ENCODE results near the gene CCDC28B. TPM values are rescaled to one million over a fixed set of nuclear protein-coding genes. Genes with fewer than 3 reads are reported as not detected.
"Not testable (repeated sequence)": the region's sequence is repeated elsewhere in the genome, so short reads cannot be mapped to it uniquely, and the experiment has no call there.

CCDC28B gene
- 128 TPM for polyA plus RNA-seq (2012; ENCODE audit: low read depth, missing spikeins)

DNA sequence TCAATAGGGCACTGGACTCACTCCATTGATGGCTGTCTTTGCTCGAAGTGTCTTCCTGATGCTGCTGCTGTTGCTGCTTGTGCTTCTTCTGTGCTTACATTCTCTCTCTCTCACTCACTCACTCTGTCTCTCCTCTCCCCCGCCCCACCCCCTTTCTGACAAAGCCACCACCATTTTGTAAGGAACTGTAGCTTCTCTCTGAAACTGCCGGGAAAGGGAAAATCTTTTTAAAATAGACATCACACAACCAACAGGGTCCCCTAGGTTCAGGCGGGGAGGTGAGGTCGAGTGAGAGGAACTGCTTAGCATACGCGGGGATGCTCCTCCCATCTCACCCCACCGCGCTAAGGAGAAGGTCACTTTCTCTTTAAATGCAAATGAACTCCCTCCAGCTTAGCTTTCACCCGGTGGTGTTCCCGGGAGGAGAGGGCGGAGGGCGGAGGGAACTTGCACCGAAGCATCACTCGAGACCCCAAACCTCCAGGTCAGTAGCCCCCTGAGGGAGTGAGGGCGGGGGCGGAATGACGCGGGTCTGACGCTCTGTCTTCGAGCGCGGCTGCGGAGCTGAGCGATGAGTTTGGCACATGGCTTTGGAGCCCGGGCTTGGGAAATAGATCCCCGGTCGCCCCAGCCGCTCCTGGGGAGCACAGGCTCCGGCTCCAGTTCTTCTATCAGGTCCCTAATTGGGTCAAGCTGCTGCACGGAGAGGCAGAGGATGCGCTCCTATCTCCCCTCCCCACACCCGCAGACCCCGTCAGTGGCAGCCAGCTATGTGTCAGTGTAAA, at the start of gene CCDC28B:
Gene CCDC28B (plus strand): TSS at position 370 of the 785 bp plus-strand sequence. CDS start 1,341 bp downstream, outside the sequence.
- FAIRE-seq, result peak; percentile 90
- DNase-seq (ENCODE audit: insufficient read length, low spot score), result peak; percentile 71
- no peak; the same call in 1 of the 2 replicates for TF ChIP-seq POLR2AphosphoS5 (IDR thresholded peaks at IDR 0.05; ENCODE audit: low read depth, low read length)
- no peak for TF ChIP-seq TAF1 (IDR thresholded peaks at IDR 0.05; ENCODE audit: low read depth, low read length)
- TF ChIP-seq POU2F2 (IDR thresholded peaks at IDR 0.05; ENCODE audit: low read depth, low read length), result peak; percentile 98
- peak; percentile 61 for TF ChIP-seq SPI1 (IDR thresholded peaks at IDR 0.05; ENCODE audit: low read depth, low read length)
- TF ChIP-seq POLR2A (IDR thresholded peaks at IDR 0.05; ENCODE audit: low read depth, low read length), result no peak
- no peak for TF ChIP-seq PAX5 (IDR thresholded peaks at IDR 0.05; ENCODE audit: insufficient read depth, low read length, severe bottlenecking)

DNA sequence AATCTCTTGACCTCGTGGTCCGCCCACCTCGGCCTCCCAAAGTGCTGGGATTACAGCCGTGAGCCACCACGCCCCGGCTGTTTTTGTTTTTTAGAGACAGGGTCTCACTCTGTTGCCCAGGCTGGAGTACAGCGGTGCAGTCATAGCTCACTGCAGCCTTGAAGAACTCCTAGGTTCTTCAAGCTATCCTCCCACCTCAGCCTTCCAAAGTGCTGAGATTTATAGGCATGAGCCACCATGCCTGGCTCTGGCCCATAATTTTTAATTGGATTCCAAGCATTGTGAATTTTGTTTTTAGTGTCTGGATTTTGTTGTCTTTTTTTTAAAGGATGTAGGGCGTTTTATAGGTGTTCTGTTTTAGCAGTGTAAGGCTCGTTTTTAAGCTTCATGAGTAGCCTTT, 49.5 kb upstream of the CCDC28B start:
- TF ChIP-seq PAX5 (IDR thresholded peaks at IDR 0.05; ENCODE audit: insufficient read depth, low read length, severe bottlenecking), result no peak
- no peak for TF ChIP-seq TAF1 (IDR thresholded peaks at IDR 0.05; ENCODE audit: low read depth, low read length)
- TF ChIP-seq POLR2AphosphoS5 (IDR thresholded peaks at IDR 0.05; ENCODE audit: low read depth, low read length), result no peak
- no peak for TF ChIP-seq POLR2A (IDR thresholded peaks at IDR 0.05; ENCODE audit: low read depth, low read length)
- no peak for TF ChIP-seq POU2F2 (IDR thresholded peaks at IDR 0.05; ENCODE audit: low read depth, low read length)
- TF ChIP-seq SPI1 (IDR thresholded peaks at IDR 0.05; ENCODE audit: low read depth, low read length), result no peak
- no peak for FAIRE-seq
- no peak for DNase-seq (ENCODE audit: insufficient read length, low spot score)

DNA sequence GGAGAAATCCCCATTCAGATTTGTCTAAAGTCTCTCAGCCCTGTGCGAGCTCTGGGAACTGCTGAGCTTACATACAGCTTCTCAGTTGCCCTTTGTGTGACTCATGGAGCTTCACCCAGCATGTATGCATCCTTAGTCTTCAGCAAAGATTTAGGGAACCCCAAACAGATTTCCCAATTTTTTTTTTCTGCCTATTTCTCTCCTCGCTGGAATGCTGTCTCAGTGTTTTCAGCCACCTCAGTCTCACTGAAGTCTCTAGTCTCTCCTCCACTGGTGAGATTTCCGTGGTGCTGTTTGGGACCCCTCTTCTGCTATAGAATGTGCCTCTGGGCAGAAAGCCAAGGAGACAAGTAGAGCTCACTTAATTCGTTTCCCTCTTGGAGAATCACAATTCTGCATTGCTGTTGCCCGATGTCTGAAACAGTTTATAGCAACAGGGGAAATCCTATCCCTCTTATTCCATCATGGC, 49.0 kb upstream of the CCDC28B start:
- FAIRE-seq (no peak), DNase-seq (ENCODE audit: insufficient read length, low spot score) (no peak)
- TF ChIP-seq TAF1 (IDR thresholded peaks at IDR 0.05; ENCODE audit: low read depth, low read length) (no peak), POLR2A (IDR thresholded peaks at IDR 0.05; ENCODE audit: low read depth, low read length) (no peak)

DNA sequence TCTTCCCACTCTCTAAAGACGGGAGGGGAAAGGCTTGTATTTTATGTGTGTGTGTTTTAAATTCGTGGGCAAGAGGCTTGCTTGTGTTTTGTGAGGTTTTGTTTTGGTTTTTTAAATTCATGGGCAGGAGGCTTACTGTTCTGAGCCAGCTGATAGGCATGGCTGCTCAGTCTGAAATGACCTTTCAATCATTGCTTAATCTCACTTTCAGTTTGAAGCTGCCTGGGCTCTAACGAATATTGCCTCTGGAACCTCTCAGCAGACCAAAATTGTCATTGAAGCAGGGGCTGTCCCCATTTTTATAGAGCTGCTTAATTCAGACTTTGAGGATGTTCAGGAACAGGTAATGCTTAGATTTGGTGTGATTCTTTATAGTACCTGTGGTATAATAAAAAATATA, 41.2 kb upstream of the CCDC28B start:
- no peak for DNase-seq (ENCODE audit: insufficient read length, low spot score)
- TF ChIP-seq PAX5 (IDR thresholded peaks at IDR 0.05; ENCODE audit: insufficient read depth, low read length, severe bottlenecking) (peak; percentile 20), POU2F2 (IDR thresholded peaks at IDR 0.05; ENCODE audit: low read depth, low read length) (no peak)
- FAIRE-seq, result peak; percentile 82

DNA sequence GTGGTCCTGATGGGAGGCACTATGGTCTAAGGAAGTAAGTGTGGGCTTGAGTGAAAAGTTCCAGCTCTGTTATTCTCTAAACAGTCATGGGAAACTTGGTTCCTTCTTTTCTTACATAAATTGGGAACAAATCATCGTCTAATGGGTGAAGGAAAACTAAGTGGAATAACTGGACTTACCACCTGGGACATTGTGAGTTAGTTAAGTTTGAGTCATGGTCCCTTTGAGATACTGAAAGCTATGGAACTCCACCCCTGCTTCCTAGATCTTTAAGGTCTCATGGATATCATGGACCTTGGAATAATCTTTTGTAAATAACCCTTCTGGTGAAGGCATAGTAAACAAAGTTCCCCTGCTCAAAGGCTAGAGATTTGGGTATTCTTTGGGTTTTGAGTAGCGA, 37.0 kb upstream of the CCDC28B start:
- no peak for DNase-seq (ENCODE audit: insufficient read length, low spot score)
- TF ChIP-seq POLR2AphosphoS5 (IDR thresholded peaks at IDR 0.05; ENCODE audit: low read depth, low read length) (0 out of 2 replicates have a peak, but pooled peaks have one; percentile 22), SPI1 (IDR thresholded peaks at IDR 0.05; ENCODE audit: low read depth, low read length) (no peak), TAF1 (IDR thresholded peaks at IDR 0.05; ENCODE audit: low read depth, low read length) (no peak), POU2F2 (IDR thresholded peaks at IDR 0.05; ENCODE audit: low read depth, low read length) (no peak), POLR2A (IDR thresholded peaks at IDR 0.05; ENCODE audit: low read depth, low read length) (no peak)
- FAIRE-seq, result no peak

DNA sequence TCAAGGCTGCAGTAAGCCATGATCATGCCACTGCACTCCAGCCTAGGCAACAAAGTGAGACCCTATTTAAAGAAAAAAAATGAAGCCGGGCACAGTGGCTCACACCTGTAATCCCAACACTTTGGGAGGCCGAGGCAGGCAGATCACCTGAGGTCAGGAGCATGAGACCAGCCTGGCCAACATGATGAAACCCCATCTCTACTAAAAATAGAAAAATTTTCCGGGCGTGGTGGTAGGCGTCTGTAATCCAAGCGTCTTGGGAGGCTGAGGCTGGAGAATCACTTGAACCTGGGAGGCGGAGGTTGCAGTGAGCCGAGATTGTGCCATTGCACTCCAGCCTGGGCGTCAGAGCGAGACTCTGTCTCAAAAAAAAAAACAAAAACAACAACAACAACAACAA, 34.8 kb upstream of the CCDC28B start:
- not testable (repeated sequence) for FAIRE-seq; DNase-seq (ENCODE audit: insufficient read length, low spot score)

DNA sequence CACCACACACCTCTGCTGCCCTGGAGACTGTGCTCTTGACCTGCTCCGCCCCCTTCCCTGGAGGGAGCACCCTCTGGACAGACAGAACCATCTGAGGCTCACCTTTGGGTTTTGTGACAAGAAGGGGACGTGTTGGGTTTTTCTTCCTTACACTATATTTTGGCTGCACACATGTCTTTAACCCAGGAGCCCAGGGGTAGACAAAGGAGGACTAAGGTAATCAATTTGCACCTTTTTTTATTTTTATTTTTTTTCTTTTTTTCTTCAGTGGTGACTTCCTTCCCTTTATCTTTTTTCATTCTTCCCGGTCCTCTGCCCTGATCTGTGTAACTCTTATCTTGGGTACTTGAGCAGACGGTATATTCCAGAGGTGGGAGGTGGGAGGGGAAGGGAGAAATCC, 29.4 kb upstream of the CCDC28B start:
- no peak for FAIRE-seq
- DNase-seq (ENCODE audit: insufficient read length, low spot score), result no peak
- TF ChIP-seq SPI1 (IDR thresholded peaks at IDR 0.05; ENCODE audit: low read depth, low read length), result no peak
- TF ChIP-seq TAF1 (IDR thresholded peaks at IDR 0.05; ENCODE audit: low read depth, low read length), result no peak
- TF ChIP-seq POLR2AphosphoS5 (IDR thresholded peaks at IDR 0.05; ENCODE audit: low read depth, low read length), result no peak
- TF ChIP-seq PAX5 (IDR thresholded peaks at IDR 0.05; ENCODE audit: insufficient read depth, low read length, severe bottlenecking), result no peak
- no peak for TF ChIP-seq POU2F2 (IDR thresholded peaks at IDR 0.05; ENCODE audit: low read depth, low read length)
- no peak for TF ChIP-seq POLR2A (IDR thresholded peaks at IDR 0.05; ENCODE audit: low read depth, low read length)

DNA sequence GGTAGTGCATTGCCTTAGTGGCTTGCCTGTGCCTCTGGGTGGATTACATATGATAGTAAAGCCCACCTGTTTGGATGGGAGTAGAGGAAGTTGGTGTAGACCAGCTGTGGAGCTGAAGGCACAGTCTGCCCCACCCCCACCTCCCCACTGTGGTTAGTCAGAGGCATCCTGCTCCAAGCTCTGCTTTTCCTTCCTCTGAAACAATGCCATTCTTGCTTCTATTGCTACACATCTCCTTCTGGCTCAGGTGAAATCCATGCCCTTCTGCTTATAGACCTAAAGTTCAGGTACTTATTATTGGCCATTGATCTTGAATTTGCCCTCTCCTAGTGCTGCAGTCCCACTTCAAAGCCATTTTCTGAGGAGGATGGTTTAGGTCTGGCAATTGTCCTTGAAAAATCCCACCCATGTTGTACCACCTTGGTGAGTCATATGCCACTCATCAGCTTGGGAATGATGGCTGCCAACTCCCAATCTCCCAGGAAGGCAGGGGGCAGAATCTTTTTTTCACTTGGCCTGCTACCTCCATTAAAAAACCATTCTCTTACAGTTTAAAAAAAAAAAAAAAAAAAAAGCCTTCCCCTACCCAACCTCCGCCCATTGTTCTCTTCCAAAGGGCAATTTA, 27.7 kb upstream of the CCDC28B start:
- DNase-seq (ENCODE audit: insufficient read length, low spot score), result no peak
- peak; percentile 51 for FAIRE-seq
- TF ChIP-seq TAF1 (IDR thresholded peaks at IDR 0.05; ENCODE audit: low read depth, low read length) (no peak), SPI1 (IDR thresholded peaks at IDR 0.05; ENCODE audit: low read depth, low read length) (no peak), POU2F2 (IDR thresholded peaks at IDR 0.05; ENCODE audit: low read depth, low read length) (no peak), POLR2AphosphoS5 (IDR thresholded peaks at IDR 0.05; ENCODE audit: low read depth, low read length) (no peak), POLR2A (IDR thresholded peaks at IDR 0.05; ENCODE audit: low read depth, low read length) (no peak), PAX5 (IDR thresholded peaks at IDR 0.05; ENCODE audit: insufficient read depth, low read length, severe bottlenecking) (no peak)

DNA sequence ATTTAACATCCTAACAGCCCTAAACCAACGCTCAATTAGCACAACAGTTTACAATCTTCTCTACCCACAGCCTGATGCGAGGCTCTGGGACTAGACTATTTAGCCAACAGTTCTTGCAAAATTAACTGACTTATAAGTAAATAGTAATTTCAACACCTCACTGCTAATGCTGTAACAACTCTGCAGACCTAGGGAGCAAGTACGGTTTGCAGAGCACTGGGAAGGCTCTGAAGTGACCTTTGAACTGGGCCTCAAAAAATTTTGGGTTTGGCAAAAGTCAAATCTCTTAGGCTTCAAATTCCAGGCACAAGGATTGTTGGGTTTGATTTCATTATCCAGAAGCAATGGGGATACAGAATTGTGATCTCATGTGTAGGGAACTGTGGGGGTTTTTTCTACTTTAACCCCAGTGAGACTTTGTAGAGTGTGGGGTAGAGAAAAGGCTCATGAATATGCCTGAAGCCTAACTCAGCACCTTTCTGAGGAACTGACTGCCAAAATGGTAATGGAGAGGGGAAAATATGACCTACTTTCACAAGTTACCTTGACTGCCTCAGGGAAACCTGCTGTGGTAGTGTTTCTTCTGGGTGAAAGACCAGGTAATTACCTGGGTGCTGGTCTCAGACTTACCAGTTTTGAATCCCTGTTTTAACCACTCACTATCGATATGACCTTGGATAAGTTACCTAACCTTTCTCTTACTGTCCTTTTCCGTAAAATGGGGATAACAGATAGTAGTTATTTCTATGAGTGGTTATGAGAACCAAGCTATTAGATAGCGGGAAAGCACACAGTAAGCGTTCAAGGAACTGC, 21.8 kb upstream of the CCDC28B start:
- TF ChIP-seq POLR2A (IDR thresholded peaks at IDR 0.05; ENCODE audit: low read depth, low read length), result no peak; the same call in 1 of the 2 replicates
- TF ChIP-seq SPI1 (IDR thresholded peaks at IDR 0.05; ENCODE audit: low read depth, low read length), result no peak
- no peak for TF ChIP-seq POLR2AphosphoS5 (IDR thresholded peaks at IDR 0.05; ENCODE audit: low read depth, low read length)
- no peak for TF ChIP-seq PAX5 (IDR thresholded peaks at IDR 0.05; ENCODE audit: insufficient read depth, low read length, severe bottlenecking)
- TF ChIP-seq POU2F2 (IDR thresholded peaks at IDR 0.05; ENCODE audit: low read depth, low read length), result no peak
- no peak for TF ChIP-seq TAF1 (IDR thresholded peaks at IDR 0.05; ENCODE audit: low read depth, low read length)
- FAIRE-seq, result no peak
- DNase-seq (ENCODE audit: insufficient read length, low spot score), result no peak
